DOHH2 (cell line): Measurements from ENCODE around the gene LRIG3.

Source experiments
- EZH2phosphoT487 ChIP-seq: fragments of 200-600 bp; sonication (generic); IDR thresholded peaks from 2 replicates; pipeline ENCODE4 v1.6.1; 2017; ENCODE audit warnings: borderline replicate concordance, mild to moderate bottlenecking, antibody characterized with exemption, low read length, moderate library complexity, mixed read lengths
- TF ChIP-seq, protein P1 (sequence below): fragments of 200-600 bp; sonication (generic); IDR thresholded peaks from one replicate; pipeline ENCODE4 v1.5.1; 2014; ENCODE audit warnings: antibody characterized with exemption, mild to moderate bottlenecking, low read depth, low read length; ENCODE audit not compliant: poor library complexity, severe bottlenecking

DNA sequence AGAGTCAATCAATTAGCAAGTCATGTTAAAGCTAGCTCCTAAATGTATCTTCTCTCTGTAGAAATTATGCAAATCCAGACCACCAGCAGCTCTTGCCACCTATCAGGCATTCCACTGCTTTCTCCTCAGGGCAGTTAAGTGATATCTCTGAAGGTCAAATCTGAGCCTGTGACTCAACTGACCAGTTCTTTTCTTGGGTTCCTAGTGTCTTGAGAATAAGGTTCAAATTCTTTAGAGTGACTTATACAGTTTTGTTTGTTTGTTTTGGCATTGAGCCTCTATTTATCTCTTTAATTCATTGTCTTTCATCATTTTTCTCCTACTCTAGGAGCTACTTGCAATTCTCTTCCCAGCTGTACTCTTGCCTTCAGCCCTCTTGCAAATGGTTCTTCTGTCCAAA is 2.5 kb upstream of the LRIG3 start:
- TF ChIP-seq, protein P1, sequence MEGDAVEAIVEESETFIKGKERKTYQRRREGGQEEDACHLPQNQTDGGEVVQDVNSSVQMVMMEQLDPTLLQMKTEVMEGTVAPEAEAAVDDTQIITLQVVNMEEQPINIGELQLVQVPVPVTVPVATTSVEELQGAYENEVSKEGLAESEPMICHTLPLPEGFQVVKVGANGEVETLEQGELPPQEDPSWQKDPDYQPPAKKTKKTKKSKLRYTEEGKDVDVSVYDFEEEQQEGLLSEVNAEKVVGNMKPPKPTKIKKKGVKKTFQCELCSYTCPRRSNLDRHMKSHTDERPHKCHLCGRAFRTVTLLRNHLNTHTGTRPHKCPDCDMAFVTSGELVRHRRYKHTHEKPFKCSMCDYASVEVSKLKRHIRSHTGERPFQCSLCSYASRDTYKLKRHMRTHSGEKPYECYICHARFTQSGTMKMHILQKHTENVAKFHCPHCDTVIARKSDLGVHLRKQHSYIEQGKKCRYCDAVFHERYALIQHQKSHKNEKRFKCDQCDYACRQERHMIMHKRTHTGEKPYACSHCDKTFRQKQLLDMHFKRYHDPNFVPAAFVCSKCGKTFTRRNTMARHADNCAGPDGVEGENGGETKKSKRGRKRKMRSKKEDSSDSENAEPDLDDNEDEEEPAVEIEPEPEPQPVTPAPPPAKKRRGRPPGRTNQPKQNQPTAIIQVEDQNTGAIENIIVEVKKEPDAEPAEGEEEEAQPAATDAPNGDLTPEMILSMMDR: no peak
- TF ChIP-seq EZH2phosphoT487: no peak
